ENCODE results near the gene MAP3K20. TPM values are rescaled to one million over a fixed set of nuclear protein-coding genes. Genes with fewer than 3 reads are reported as not detected.
A peak's percentile ranks its signal among the peaks of the same experiment; 100 is the strongest.

Gene MAP3K20
- total RNA-seq, 2 donors from 2014 or later: 45.9 to 79.6 TPM

DNA sequence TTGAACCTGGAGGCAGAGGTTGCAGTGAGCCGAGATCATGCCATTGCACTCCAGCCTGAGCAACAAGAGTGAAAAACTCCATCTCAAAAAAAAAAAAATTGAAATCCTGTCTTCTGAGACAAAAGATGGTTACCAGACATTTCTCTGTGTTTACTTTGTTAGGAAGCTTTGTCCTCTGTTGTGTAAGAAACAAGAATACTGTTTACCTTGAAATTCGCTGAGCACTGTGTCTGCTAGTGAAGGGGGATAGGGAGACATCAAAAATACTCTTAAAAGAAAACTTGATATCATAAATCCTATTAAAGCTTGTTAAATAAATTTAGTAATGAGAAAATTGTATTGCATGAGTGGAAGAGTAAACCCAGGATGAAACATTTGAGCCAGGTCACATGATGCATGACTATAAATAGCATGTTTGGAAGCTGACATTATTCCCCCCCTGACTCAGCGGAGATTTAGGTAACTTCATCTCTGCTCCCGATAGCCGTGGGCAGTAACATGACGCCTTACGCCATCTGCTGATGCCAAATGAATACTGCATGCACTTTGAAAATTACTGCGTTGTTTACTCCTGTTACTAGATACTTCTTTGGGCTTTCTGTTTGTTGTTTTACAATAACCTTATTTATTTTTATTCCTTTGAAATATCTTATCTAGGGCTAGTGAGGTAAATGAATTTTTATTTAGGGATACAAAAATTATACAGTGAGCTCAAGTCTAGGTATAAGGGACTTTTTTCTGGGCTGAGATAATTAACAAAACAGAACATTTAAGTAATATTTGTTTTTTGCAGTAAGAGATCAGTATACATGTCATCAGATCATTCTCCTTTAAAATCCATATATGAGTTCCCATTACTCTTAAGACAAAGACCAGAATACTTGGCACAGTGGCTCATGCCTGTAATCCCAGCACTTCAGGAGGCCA lies 134.9 kb downstream of the MAP3K20 start:
- Histone ChIP-seq H3K27ac (peak overlapping the region; percentile 35 to 52), H3K9me3 (no peaks in the 10 kb centered on the region), H3K27me3 (replicated peaks; ENCODE audit: insufficient read depth) (no peaks in the 10 kb centered on the region), H3K36me3 (peaks cover 3% of the 10 kb centered on the region), H3K4me3 (no peak overlapping the region), H3K4me1 (ENCODE audit: control insufficient read depth in 1 of 2, low read depth in 2 of 2) (peaks cover 22 to 33% of the 10 kb centered on the region in 2 donors)
- ATAC-seq (ENCODE audit: insufficient number of reproducible peaks, low FRiP score, low read depth) (peak; percentile 92), DNase-seq (ENCODE audit: low spot score) (peak; percentile 57)
- TF ChIP-seq, protein P1, sequence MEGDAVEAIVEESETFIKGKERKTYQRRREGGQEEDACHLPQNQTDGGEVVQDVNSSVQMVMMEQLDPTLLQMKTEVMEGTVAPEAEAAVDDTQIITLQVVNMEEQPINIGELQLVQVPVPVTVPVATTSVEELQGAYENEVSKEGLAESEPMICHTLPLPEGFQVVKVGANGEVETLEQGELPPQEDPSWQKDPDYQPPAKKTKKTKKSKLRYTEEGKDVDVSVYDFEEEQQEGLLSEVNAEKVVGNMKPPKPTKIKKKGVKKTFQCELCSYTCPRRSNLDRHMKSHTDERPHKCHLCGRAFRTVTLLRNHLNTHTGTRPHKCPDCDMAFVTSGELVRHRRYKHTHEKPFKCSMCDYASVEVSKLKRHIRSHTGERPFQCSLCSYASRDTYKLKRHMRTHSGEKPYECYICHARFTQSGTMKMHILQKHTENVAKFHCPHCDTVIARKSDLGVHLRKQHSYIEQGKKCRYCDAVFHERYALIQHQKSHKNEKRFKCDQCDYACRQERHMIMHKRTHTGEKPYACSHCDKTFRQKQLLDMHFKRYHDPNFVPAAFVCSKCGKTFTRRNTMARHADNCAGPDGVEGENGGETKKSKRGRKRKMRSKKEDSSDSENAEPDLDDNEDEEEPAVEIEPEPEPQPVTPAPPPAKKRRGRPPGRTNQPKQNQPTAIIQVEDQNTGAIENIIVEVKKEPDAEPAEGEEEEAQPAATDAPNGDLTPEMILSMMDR (IDR thresholded peaks at IDR 0.05): peak; percentile 77

DNA sequence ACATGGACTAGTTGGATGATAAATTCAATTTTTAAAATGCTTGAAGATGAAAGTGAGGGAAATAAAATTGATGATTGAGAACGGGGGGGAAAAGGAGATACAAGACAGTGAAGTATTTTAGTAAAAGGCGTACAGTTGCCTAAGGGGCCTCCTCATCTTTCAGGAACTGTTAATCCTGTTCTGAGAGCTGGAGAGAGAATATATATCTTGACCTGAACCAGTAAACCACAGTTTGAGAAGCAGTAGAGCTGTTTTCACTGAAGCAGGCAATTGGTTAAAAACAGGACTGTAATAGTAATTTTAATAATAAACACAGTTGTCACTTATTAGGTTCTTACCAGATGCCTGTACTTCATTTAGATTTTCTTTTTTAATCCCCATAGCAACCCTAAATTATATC lies 137.5 kb downstream of the MAP3K20 start:
- no peaks in the 10 kb centered on the region for H3K27me3 ChIP-seq (replicated peaks; ENCODE audit: insufficient read depth)
- no peaks in the 10 kb centered on the region for H3K9me3 ChIP-seq
- peaks cover 3% of the 10 kb centered on the region for H3K36me3 ChIP-seq
- DNase-seq (ENCODE audit: low spot score): no peak
- H3K27ac ChIP-seq: no peak overlapping the region
- ATAC-seq (ENCODE audit: insufficient number of reproducible peaks, low FRiP score, low read depth): no peak
- TF ChIP-seq, protein P1 (IDR thresholded peaks at IDR 0.05): no peak
- H3K4me3 ChIP-seq: no peak overlapping the region
- H3K4me1 ChIP-seq (ENCODE audit: control insufficient read depth in 1 of 2, low read depth in 2 of 2): peaks cover 4 to 17% of the 10 kb centered on the region in 2 donors

DNA sequence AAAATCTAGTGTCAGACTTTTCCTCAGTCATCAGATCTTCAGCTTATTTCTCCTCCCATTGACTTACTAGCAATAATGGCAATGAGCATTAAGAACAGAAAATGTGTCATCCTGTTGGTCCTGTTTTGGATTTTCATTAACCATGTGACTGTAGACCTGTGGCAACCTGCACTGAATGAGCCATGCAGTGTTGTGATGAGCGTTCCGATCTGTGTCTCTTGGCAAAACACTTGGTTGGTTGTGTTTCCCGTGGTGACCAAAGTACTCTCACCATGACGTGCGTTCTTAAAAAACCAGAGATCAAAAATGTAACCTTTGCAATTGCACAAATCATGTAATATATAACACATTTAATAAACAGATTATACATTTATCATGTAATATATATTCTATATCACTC lies 138.6 kb downstream of the MAP3K20 start:
- H3K9me3 ChIP-seq: no peaks in the 10 kb centered on the region
- no peak overlapping the region for H3K27ac ChIP-seq
- ATAC-seq (ENCODE audit: insufficient number of reproducible peaks, low FRiP score, low read depth): no peak
- H3K27me3 ChIP-seq (replicated peaks; ENCODE audit: insufficient read depth): no peaks in the 10 kb centered on the region
- H3K4me1 ChIP-seq (ENCODE audit: control insufficient read depth in 1 of 2, low read depth in 2 of 2): peaks cover 4 to 28% of the 10 kb centered on the region in 2 donors
- TF ChIP-seq, protein P1 (IDR thresholded peaks at IDR 0.05): no peak
- DNase-seq (ENCODE audit: low spot score): no peak
- peaks cover 3% of the 10 kb centered on the region for H3K36me3 ChIP-seq
- H3K4me3 ChIP-seq: no peak overlapping the region

DNA sequence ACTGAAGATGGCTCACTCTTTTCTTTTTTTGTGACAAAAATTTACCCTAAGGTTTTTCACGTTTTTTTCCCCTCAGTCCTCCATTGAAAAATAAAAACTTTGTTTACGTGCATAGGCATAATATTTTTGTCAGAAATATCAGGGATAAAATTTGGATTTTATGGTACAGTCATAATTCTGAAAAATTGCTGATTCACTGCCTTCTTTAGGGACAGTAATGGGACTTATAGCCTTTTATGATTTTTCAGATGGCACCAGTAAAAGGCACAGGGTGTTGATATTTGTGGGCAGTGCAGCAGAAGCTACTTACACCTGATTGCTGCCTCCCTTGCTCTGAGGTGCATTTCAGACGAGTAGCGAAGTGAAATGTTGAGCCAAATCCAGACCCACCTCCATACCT lies 139.7 kb downstream of the MAP3K20 start:
- H3K27ac ChIP-seq: no peak overlapping the region
- TF ChIP-seq, protein P1 (IDR thresholded peaks at IDR 0.05): no peak
- no peak for DNase-seq (ENCODE audit: low spot score)
- ATAC-seq (ENCODE audit: insufficient number of reproducible peaks, low FRiP score, low read depth): no peak
- H3K9me3 ChIP-seq: no peaks in the 10 kb centered on the region
- peaks cover under 1 to 20% of the 10 kb centered on the region in 2 donors for H3K4me1 ChIP-seq (ENCODE audit: control insufficient read depth in 1 of 2, low read depth in 2 of 2)
- H3K4me3 ChIP-seq: no peak overlapping the region
- no peaks in the 10 kb centered on the region for H3K27me3 ChIP-seq (replicated peaks; ENCODE audit: insufficient read depth)
- no peaks in the 10 kb centered on the region for H3K36me3 ChIP-seq

DNA sequence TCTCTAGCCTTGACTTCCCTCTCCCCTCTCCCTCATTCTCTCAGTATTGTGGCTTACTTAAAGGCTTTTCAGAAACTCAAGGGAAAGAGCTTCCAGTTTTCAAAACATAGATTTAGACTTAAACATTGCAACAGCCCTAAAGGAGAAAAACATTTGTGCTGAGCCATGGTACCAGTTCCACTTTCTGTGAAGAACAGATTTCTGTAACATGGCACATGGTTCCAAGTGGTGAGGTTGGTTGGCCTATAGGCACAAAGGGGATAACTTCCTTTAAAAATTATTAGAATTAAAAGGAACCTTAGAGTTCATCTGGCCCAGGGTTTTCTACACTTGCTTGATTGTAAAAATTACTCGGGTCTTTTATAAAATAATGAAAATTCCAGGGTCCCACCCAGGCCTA lies 140.4 kb downstream of the MAP3K20 start:
- Histone ChIP-seq H3K27ac (no peak overlapping the region), H3K36me3 (peaks cover 2% of the 10 kb centered on the region), H3K4me3 (no peak overlapping the region), H3K9me3 (no peaks in the 10 kb centered on the region), H3K27me3 (replicated peaks; ENCODE audit: insufficient read depth) (no peaks in the 10 kb centered on the region), H3K4me1 (ENCODE audit: control insufficient read depth in 1 of 2, low read depth in 2 of 2) (peaks cover 0 to 15% of the 10 kb centered on the region in 2 donors)
- TF ChIP-seq, protein P1 (IDR thresholded peaks at IDR 0.05): no peak
- ATAC-seq (ENCODE audit: insufficient number of reproducible peaks, low FRiP score, low read depth): no peak
- DNase-seq (ENCODE audit: low spot score): no peak

All from thoracic aorta (tissue), 2 donors.